GM18519 (cell line): Measurements from ENCODE around the gene SHC1.

ENCODE experiments used
- ATAC-seq: cut with Tn5 transposase; IDR thresholded peaks from one replicate; pipeline ENCODE4 v1.9.1; 2021; ENCODE audit warnings: mild to moderate bottlenecking, moderate library complexity; ENCODE audit not compliant: unreplicated experiment, low FRiP score

The SHC1 gene

GRCh38 chr1:154970631-154971340 is at the start of gene SHC1:
Gene SHC1 (minus strand): TSS chr1:154970747. CDS start chr1:154970526, 221 bp downstream.
- no peak for ATAC-seq

- ATAC-seq, result no peak
Measured at GRCh38 chr1:155019377-155020245, 49.1 kb upstream of the SHC1 start.

- no peak for ATAC-seq
Measured at GRCh38 chr1:155018617-155019348, 48.2 kb upstream of the SHC1 start.

- no peak for ATAC-seq
Measured at GRCh38 chr1:155017946-155018316, 47.4 kb upstream of the SHC1 start.

- peak; percentile 47 for ATAC-seq
Measured at GRCh38 chr1:155017041-155017945, 46.7 kb upstream of the SHC1 start.

- ATAC-seq, result no peak
Measured at GRCh38 chr1:155016231-155016831, 45.8 kb upstream of the SHC1 start.

GRCh38 chr1:155015527-155016230 is 45.1 kb upstream of the SHC1 start:
- no peak for ATAC-seq

GRCh38 chr1:155014709-155015508 is 44.4 kb upstream of the SHC1 start:
- no peak for ATAC-seq

GRCh38 chr1:155013632-155014031 is 43.1 kb upstream of the SHC1 start:
- ATAC-seq, result no peak

GRCh38 chr1:155012776-155013602 is 42.4 kb upstream of the SHC1 start:
- ATAC-seq, result no peak

- no peak for ATAC-seq
Measured at GRCh38 chr1:155012026-155012546, 41.5 kb upstream of the SHC1 start.

- no peak for ATAC-seq
Measured at GRCh38 chr1:155011437-155012025, 41.0 kb upstream of the SHC1 start.

GRCh38 chr1:155011004-155011416 is 40.5 kb upstream of the SHC1 start:
- ATAC-seq, result no peak

- no peak for ATAC-seq
Measured at GRCh38 chr1:155010211-155010918, 39.8 kb upstream of the SHC1 start.

- no peak for ATAC-seq
Measured at GRCh38 chr1:155009742-155010141, 39.2 kb upstream of the SHC1 start.

GRCh38 chr1:155009221-155009711 is 38.7 kb upstream of the SHC1 start:
- no peak for ATAC-seq
